LNCAP (cell line): ENCODE measurements around the gene CRTAP.

Experiments
- TF ChIP-seq, protein P1 (sequence below): fragments of 450-650 bp; IDR thresholded peaks from 2 replicates; pipeline ENCODE4 v1.5.1; 2017; ENCODE audit warnings: mild to moderate bottlenecking

The CRTAP gene

DNA sequence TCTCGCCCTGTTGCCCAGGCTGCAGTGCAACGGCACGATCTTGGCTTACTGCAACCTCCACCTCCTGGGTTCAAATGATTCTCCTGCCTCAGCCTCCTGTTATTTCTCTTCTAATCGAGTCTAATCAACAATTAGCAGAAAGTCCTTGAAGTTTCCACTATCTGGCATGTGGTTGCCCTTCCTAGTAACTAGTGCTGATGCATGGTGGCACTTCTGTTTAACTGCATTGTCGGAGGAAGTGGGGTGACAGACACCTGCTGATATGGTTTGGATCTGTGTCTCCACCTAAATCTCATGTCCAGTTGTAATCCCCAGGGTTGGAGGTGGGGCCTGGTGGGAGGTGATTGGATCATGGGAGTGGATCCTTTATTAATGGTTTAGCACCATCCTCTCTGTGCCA, 9.2 kb downstream of the CRTAP start:
- TF ChIP-seq, protein P1, sequence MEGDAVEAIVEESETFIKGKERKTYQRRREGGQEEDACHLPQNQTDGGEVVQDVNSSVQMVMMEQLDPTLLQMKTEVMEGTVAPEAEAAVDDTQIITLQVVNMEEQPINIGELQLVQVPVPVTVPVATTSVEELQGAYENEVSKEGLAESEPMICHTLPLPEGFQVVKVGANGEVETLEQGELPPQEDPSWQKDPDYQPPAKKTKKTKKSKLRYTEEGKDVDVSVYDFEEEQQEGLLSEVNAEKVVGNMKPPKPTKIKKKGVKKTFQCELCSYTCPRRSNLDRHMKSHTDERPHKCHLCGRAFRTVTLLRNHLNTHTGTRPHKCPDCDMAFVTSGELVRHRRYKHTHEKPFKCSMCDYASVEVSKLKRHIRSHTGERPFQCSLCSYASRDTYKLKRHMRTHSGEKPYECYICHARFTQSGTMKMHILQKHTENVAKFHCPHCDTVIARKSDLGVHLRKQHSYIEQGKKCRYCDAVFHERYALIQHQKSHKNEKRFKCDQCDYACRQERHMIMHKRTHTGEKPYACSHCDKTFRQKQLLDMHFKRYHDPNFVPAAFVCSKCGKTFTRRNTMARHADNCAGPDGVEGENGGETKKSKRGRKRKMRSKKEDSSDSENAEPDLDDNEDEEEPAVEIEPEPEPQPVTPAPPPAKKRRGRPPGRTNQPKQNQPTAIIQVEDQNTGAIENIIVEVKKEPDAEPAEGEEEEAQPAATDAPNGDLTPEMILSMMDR, result no peak

DNA sequence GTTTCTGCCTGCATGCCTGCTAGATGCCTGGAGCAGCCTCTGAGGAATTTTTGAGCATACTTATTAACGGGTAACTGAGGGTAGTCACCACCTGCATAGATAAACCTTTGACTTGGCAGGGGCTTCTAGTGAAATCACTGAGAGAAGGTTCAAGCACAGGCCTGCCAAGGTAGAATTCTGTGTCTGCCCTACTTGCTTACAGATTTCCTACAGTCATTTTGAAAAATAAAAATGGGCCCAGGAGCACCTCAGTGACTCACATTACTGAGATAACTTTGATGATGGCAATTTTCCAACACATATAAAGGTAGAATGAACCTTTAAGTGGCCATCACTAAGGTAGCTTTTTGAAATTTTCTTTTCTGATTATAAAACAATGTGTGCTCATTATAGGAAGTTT, 10.8 kb downstream of the CRTAP start:
- TF ChIP-seq, protein P1, result no peak

DNA sequence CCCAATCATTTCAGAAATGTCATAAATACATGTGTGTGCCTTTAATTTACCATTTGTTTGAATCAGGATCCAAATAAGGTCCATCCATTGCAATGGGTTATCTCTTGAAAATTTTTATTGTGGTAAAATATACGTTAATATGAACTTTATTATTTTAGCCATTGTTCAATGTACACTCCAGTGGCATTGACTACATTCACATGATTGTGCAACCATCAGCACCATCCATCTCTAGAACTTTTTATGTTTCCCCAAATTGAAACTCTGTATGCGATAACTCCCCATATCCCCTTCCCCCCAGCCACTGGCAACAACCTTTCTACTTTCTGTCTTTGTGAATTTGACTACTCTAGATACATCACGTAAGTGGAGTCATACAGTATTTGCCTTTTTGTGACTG, 12.0 kb downstream of the CRTAP start:
- TF ChIP-seq, protein P1, result no peak

DNA sequence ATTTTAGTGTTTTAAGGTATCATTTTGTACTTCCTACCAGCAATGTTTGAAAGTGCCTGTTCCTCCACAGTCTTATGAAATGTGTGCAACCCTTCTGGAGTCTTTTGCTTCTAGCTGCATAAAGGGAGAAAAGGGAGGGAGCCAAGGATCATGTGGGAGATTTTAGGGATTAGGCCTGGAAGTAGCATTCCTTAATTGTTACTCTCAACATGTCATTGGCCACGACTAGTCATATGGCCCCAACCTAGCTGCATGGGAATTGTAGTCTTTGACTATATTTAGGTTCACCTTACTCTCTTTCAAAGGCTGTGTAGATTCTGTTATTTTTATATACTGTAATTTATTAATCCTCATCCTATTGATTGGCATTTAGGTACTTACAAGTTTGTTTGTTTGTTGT, 14.9 kb downstream of the CRTAP start:
- TF ChIP-seq, protein P1, result no peak

DNA sequence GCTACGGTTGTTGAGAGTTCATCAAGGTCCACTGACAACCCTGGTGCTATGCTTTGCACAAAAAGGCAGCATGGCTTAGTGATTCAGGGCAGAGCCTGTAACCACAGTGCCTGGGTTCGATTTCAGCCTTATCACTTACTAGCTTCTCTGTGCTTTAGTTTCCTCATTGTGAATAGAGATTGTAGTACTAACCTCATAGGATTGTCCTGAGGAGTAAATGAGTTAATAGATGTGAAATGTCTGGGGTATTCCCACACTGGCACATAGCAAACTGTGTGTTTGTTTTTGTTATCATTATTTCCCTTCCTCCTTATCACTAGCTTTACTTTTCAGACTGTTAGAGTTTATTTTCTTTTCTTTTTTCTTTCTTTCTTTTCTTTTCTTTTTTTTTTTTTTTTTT, 16.3 kb downstream of the CRTAP start:
- TF ChIP-seq, protein P1, result no peak

DNA sequence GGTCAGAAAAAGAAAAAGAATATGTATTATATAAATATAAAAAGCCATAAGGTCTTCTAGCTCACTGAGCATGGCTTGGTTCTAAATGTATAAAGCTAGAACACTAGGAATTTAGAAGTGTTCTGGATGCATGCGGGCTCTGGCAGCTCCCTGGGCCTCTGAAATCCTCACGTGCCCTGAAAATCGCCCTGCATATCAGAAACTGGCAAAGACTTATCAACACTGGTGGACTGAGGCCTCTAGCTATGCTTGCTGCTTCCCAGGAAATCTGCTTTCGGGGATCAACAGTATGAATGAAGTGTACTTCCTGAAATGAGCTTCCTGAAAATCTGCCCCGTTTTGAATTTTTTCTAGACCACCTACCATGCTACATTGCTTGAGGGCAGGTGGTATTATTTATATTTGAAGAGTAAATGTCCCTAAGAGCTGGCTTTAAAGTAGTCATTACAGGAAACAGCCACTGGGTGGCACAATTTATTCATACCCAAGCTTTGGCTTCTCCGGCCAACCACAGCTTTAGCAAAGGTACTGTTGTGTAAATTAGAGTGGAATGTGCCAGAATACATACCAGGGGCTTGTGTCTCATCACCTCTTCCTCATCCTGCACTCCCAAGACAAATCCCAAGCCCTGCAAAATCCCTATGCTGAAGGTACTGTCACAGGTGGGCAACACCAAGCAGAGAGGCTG, 17.7 kb downstream of the CRTAP start:
- TF ChIP-seq, protein P1, result peak; percentile 72

DNA sequence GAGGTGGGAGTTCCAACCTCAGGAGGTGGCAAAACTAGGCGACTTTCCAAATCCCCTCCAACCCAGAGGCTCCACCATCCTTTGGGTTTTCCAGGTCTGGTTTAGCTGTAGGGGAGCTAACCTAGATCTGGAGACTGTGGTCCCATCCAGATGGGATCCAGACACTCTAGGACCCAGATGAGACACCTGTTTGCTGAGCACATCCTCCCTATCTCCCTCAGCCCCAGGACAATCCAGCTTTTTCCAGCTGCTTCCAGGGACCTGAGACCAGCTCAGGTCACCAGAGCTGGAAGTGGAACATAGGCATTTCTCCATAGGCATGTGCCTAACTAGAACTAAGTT, 18.2 kb downstream of the CRTAP start:
- TF ChIP-seq, protein P1, result no peak
